ENCODE results near the gene PPARG. TPM values are rescaled to one million over a fixed set of nuclear protein-coding genes. Genes with fewer than 3 reads are reported as not detected.

Gene PPARG
- total RNA-seq, 5 donors from 2014 or later (not counting 1 experiment from before 2014, with no cell fraction given): 0.35 to 0.69 (median 0.63) TPM; not detected in 2

- Histone ChIP-seq H3K4me3 (ENCODE audit: control insufficient read depth in 1 of 2, extremely low read depth in 1 of 2, low read length in 1 of 2) (no peak overlapping the region), H3K36me3 (ENCODE audit: control insufficient read depth in 2 of 2, extremely low read depth in 1 of 2, insufficient read depth in 1 of 2, low read length in 1 of 2) (no peaks in the 10 kb centered on the region), H3K9me3 (no peaks in the 10 kb centered on the region), H3K27me3 (replicated peaks in 1 of 2; ENCODE audit: control insufficient read depth in 2 of 2, extremely low read depth in 1 of 2, insufficient read depth in 2 of 2, low read length in 1 of 2) (no peaks in the 10 kb centered on the region), H3K4me1 (ENCODE audit: control insufficient read depth in 1 of 2, extremely low read depth in 1 of 2, insufficient read depth in 2 of 2, low read length in 2 of 2) (no peaks in the 10 kb centered on the region), H3K27ac (ENCODE audit: low read length) (no peak overlapping the region)
- H3K4me1 Mint-ChIP-seq: no peaks in the 10 kb centered on the region
- DNase-seq (no peak), ATAC-seq (replicated peaks in 1 of 4) (no peak)
- CTCF ChIA-PET: no interaction called here
- H3K4me3 Mint-ChIP-seq: no peak overlapping the region
- H3K9me3 Mint-ChIP-seq: no peaks in the 10 kb centered on the region
- no peaks in the 10 kb centered on the region for H3K36me3 Mint-ChIP-seq
- no peak overlapping the region for H3K27ac Mint-ChIP-seq
- POLR2A ChIA-PET: no interaction called here
- WGBS (ENCODE audit: insufficient coverage): no CpG with 5 or more reads among the region's 2 CpGs
- H3K27me3 Mint-ChIP-seq: peaks cover 3 to 12% of the 10 kb centered on the region in 2 donors
Observed at GRCh38 chr3:12313519-12313918, 24.6 kb downstream of the PPARG start.

- ATAC-seq (replicated peaks in 1 of 4) (no peak), DNase-seq (no peak)
- no peak overlapping the region for H3K27ac Mint-ChIP-seq
- peaks cover 3 to 12% of the 10 kb centered on the region in 2 donors for H3K27me3 Mint-ChIP-seq
- H3K4me3 ChIP-seq (ENCODE audit: control insufficient read depth in 1 of 2, extremely low read depth in 1 of 2, low read length in 1 of 2): no peak overlapping the region
- H3K9me3 ChIP-seq: no peaks in the 10 kb centered on the region
- H3K27me3 ChIP-seq (replicated peaks in 1 of 2; ENCODE audit: control insufficient read depth in 2 of 2, extremely low read depth in 1 of 2, insufficient read depth in 2 of 2, low read length in 1 of 2): peaks cover 0 to 4% of the 10 kb centered on the region in 2 experiments
- no peak overlapping the region for H3K4me3 Mint-ChIP-seq
- ChIA-PET POLR2A (no interaction called here), CTCF (no interaction called here)
- H3K4me1 Mint-ChIP-seq: no peaks in the 10 kb centered on the region
- H3K9me3 Mint-ChIP-seq: no peaks in the 10 kb centered on the region
- no peaks in the 10 kb centered on the region for H3K36me3 ChIP-seq (ENCODE audit: control insufficient read depth in 2 of 2, extremely low read depth in 1 of 2, insufficient read depth in 1 of 2, low read length in 1 of 2)
- no peaks in the 10 kb centered on the region for H3K36me3 Mint-ChIP-seq
- WGBS (ENCODE audit: insufficient coverage): 100% methylated on average over 3 of the region's 4 CpGs
- H3K4me1 ChIP-seq (ENCODE audit: control insufficient read depth in 1 of 2, extremely low read depth in 1 of 2, insufficient read depth in 2 of 2, low read length in 2 of 2): no peaks in the 10 kb centered on the region
- no peak overlapping the region for H3K27ac ChIP-seq (ENCODE audit: low read length)
Observed at GRCh38 chr3:12316253-12316652, 27.4 kb downstream of the PPARG start.

- Mint-ChIP-seq H3K9me3 (no peaks in the 10 kb centered on the region), H3K27ac (no peak overlapping the region), H3K27me3 (peaks cover 3 to 12% of the 10 kb centered on the region in 2 donors), H3K4me1 (no peaks in the 10 kb centered on the region), H3K4me3 (no peak overlapping the region), H3K36me3 (no peaks in the 10 kb centered on the region)
- H3K27ac ChIP-seq (ENCODE audit: low read length): no peak overlapping the region
- ATAC-seq (replicated peaks in 1 of 4): no peak
- DNase-seq: no peak
- peaks cover 0 to 4% of the 10 kb centered on the region in 2 experiments for H3K27me3 ChIP-seq (replicated peaks in 1 of 2; ENCODE audit: control insufficient read depth in 2 of 2, extremely low read depth in 1 of 2, insufficient read depth in 2 of 2, low read length in 1 of 2)
- no CpG with 5 or more reads among the region's 4 CpGs for WGBS (ENCODE audit: insufficient coverage)
- H3K9me3 ChIP-seq: no peaks in the 10 kb centered on the region
- ChIA-PET CTCF (no interaction called here), POLR2A (no interaction called here)
- H3K4me3 ChIP-seq (ENCODE audit: control insufficient read depth in 1 of 2, extremely low read depth in 1 of 2, low read length in 1 of 2): no peak overlapping the region
- H3K4me1 ChIP-seq (ENCODE audit: control insufficient read depth in 1 of 2, extremely low read depth in 1 of 2, insufficient read depth in 2 of 2, low read length in 2 of 2): no peaks in the 10 kb centered on the region
- no peaks in the 10 kb centered on the region for H3K36me3 ChIP-seq (ENCODE audit: control insufficient read depth in 2 of 2, extremely low read depth in 1 of 2, insufficient read depth in 1 of 2, low read length in 1 of 2)
Observed at GRCh38 chr3:12316729-12317351, 28.0 kb downstream of the PPARG start.

GRCh38 chr3:12317914-12318313 is 29.0 kb downstream of the PPARG start:
- Mint-ChIP-seq H3K27me3 (peaks cover 8 to 16% of the 10 kb centered on the region in 2 donors), H3K27ac (no peak overlapping the region), H3K36me3 (no peaks in the 10 kb centered on the region), H3K4me3 (no peak overlapping the region), H3K9me3 (no peaks in the 10 kb centered on the region), H3K4me1 (no peaks in the 10 kb centered on the region)
- ATAC-seq (replicated peaks in 1 of 4): no peak
- DNase-seq: no peak
- Histone ChIP-seq H3K27ac (ENCODE audit: low read length) (no peak overlapping the region), H3K4me3 (ENCODE audit: control insufficient read depth in 1 of 2, extremely low read depth in 1 of 2, low read length in 1 of 2) (no peak overlapping the region), H3K9me3 (no peaks in the 10 kb centered on the region), H3K36me3 (ENCODE audit: control insufficient read depth in 2 of 2, extremely low read depth in 1 of 2, insufficient read depth in 1 of 2, low read length in 1 of 2) (no peaks in the 10 kb centered on the region), H3K4me1 (ENCODE audit: control insufficient read depth in 1 of 2, extremely low read depth in 1 of 2, insufficient read depth in 2 of 2, low read length in 2 of 2) (no peaks in the 10 kb centered on the region), H3K27me3 (replicated peaks in 1 of 2; ENCODE audit: control insufficient read depth in 2 of 2, extremely low read depth in 1 of 2, insufficient read depth in 2 of 2, low read length in 1 of 2) (peaks cover 0 to 4% of the 10 kb centered on the region in 2 experiments)
- CTCF ChIA-PET: no interaction called here
- WGBS (ENCODE audit: insufficient coverage): 100% methylated on average over 3 of the region's 5 CpGs
- POLR2A ChIA-PET: no interaction called here

GRCh38 chr3:12318758-12319621 is 30.1 kb downstream of the PPARG start:
- Mint-ChIP-seq H3K4me1 (no peaks in the 10 kb centered on the region), H3K27me3 (peaks cover 10 to 24% of the 10 kb centered on the region in 2 donors), H3K27ac (no peak overlapping the region), H3K9me3 (no peaks in the 10 kb centered on the region), H3K36me3 (no peaks in the 10 kb centered on the region), H3K4me3 (no peak overlapping the region)
- Histone ChIP-seq H3K9me3 (no peaks in the 10 kb centered on the region), H3K36me3 (ENCODE audit: control insufficient read depth in 2 of 2, extremely low read depth in 1 of 2, insufficient read depth in 1 of 2, low read length in 1 of 2) (no peaks in the 10 kb centered on the region), H3K27me3 (replicated peaks in 1 of 2; ENCODE audit: control insufficient read depth in 2 of 2, extremely low read depth in 1 of 2, insufficient read depth in 2 of 2, low read length in 1 of 2) (peaks cover 0 to 4% of the 10 kb centered on the region in 2 experiments), H3K4me3 (ENCODE audit: control insufficient read depth in 1 of 2, extremely low read depth in 1 of 2, low read length in 1 of 2) (no peak overlapping the region), H3K4me1 (ENCODE audit: control insufficient read depth in 1 of 2, extremely low read depth in 1 of 2, insufficient read depth in 2 of 2, low read length in 2 of 2) (no peaks in the 10 kb centered on the region), H3K27ac (ENCODE audit: low read length) (no peak overlapping the region)
- no CpG with 5 or more reads among the region's 5 CpGs for WGBS (ENCODE audit: insufficient coverage)
- POLR2A ChIA-PET: no interaction called here
- no peak for DNase-seq
- ATAC-seq (replicated peaks in 1 of 4): no peak
- CTCF ChIA-PET: no interaction called here

- POLR2A ChIA-PET: no interaction called here
- H3K4me3 ChIP-seq (ENCODE audit: control insufficient read depth in 1 of 2, extremely low read depth in 1 of 2, low read length in 1 of 2): no peak overlapping the region
- no peak for ATAC-seq (replicated peaks in 1 of 4)
- peaks cover 0 to 4% of the 10 kb centered on the region in 2 experiments for H3K27me3 ChIP-seq (replicated peaks in 1 of 2; ENCODE audit: control insufficient read depth in 2 of 2, extremely low read depth in 1 of 2, insufficient read depth in 2 of 2, low read length in 1 of 2)
- H3K36me3 Mint-ChIP-seq: no peaks in the 10 kb centered on the region
- H3K27me3 Mint-ChIP-seq: peaks cover 11 to 19% of the 10 kb centered on the region in 2 donors
- no peak overlapping the region for H3K27ac ChIP-seq (ENCODE audit: low read length)
- H3K4me1 Mint-ChIP-seq: no peaks in the 10 kb centered on the region
- no peak overlapping the region for H3K27ac Mint-ChIP-seq
- no peaks in the 10 kb centered on the region for H3K9me3 ChIP-seq
- no peaks in the 10 kb centered on the region for H3K4me1 ChIP-seq (ENCODE audit: control insufficient read depth in 1 of 2, extremely low read depth in 1 of 2, insufficient read depth in 2 of 2, low read length in 2 of 2)
- H3K9me3 Mint-ChIP-seq: no peaks in the 10 kb centered on the region
- no CpG with 5 or more reads among the region's 2 CpGs for WGBS (ENCODE audit: insufficient coverage)
- CTCF ChIA-PET: no interaction called here
- DNase-seq: no peak
- no peaks in the 10 kb centered on the region for H3K36me3 ChIP-seq (ENCODE audit: control insufficient read depth in 2 of 2, extremely low read depth in 1 of 2, insufficient read depth in 1 of 2, low read length in 1 of 2)
- H3K4me3 Mint-ChIP-seq: no peak overlapping the region
Observed at GRCh38 chr3:12321015-12321414, 32.1 kb downstream of the PPARG start.

All from T-cell (primary cell).